Activated CD8-positive, alpha-beta memory T cell treated with anti-CD3 and anti-CD28 coated beads for 24 hours (primary cell): ENCODE results near the gene CLECL1.
A peak's percentile ranks its signal among the peaks of the same experiment; 100 is the strongest.
"Not testable (repeated sequence)": the region's sequence is repeated elsewhere in the genome, so short reads cannot be mapped to it uniquely, and the experiment has no call there.

ENCODE experiments used
- DNase-seq: peaks from one replicate; pipeline ENCODE4 v3.0.0-alpha.2; 2020

Gene CLECL1

GRCh38 chr12:9718968-9719367 is 13.9 kb downstream of the CLECL1 start:
- no peak for DNase-seq

DNA sequence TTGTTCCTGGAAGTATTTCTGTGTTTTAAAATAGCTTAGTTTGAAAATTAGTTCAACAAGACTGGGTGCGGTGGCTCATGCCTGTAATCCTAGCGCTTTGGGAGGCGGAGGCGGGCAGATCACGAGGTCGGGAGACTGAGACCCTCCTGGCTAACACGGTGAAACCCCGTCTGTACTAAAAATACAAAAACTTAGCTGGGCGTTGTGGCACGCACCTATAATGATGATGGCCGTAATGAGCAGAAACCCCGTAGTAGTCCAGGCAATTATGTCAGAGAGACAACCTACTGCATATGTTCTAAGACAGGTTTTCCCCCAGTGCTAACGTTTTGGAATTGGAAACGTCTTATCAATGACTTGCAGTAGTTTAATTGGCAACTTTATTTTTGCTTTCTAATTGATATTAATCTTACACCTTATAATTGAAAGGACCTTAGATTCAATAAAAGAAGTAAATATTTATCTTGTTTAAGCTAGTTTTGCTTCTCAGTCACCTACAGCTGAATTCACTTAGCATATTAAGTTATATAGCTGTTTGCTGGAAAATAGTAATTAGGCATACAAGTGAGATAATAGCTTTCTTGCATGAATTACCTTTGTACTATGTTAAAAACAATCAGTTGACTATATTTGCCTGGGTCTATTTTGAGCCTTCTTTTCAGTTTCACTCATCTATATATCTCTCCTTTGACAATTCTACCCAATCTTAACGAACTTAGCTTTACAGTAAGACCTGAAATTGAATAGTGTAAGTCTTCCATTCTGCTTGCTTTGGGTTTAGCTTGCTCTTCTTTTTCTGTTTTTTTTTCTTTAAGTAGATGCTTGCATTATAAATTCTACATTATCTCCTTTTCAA is 15.6 kb downstream of the CLECL1 start:
- no peak for DNase-seq

GRCh38 chr12:9713032-9713558 is 19.8 kb downstream of the CLECL1 start:
- DNase-seq: not testable (repeated sequence)

DNA sequence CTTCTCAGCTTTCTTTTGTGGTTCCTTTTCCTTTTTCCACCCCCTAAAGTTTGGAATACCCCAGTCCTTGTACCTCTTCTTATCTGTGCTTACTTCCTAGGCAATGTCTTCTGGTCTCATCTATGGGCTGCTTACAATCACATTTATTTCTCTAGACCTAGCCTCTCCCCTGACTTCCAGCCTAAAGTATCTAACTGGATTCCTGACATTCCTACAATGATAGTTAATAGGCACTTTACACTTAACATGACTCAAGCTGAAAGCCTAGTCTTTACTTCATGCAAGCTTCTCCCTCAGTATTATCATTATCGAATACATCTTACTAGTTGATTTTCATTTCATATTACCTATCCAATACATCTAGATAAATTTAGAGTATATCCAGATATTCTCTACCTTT is 21.2 kb downstream of the CLECL1 start:
- DNase-seq: no peak

GRCh38 chr12:9710584-9711375 is 22.1 kb downstream of the CLECL1 start:
- DNase-seq: no peak

DNA sequence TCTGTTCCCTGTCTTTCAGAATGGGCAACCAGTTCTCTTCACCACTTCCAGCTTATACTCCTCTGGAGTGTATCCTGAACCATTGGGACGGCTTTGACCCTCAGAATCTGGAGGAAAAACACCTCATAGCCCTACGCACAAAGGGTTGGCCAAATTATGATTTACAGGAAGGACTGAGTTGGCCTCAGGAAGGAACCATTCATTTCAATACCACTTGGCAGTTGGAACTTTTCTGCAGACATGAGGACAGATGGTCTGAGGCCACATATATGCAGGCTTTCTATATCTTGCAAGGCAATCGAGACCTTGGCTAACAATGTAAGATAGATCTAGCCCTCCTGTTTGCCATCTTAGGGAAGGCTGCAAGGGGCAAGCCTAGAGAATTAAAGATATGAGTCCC is 24.0 kb downstream of the CLECL1 start:
- no peak for DNase-seq

- peak; percentile 79 for DNase-seq
Measured at GRCh38 chr12:9707864-9708808, 24.8 kb downstream of the CLECL1 start.

DNA sequence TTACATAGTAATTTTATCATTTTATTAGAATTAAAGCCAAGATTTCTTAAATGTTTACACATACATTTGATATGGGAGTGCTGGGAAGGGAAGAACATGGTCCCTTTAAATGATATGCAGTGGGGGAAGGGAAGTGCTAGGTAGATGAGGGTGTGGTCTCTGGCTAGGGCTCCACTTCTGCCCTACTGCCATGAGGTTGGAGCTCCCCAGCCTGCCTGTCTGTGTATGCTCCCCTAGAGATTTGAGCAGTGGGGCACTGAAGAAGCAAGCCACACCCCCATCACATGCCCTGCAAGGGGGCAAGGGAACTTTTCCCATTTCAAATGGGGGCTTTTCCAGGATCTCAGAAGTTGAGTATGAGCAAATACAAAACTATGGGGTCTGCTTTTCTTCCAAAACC is 25.5 kb downstream of the CLECL1 start:
- no peak for DNase-seq

- no peak for DNase-seq
Measured at GRCh38 chr12:9706086-9706685, 26.7 kb downstream of the CLECL1 start.

DNA sequence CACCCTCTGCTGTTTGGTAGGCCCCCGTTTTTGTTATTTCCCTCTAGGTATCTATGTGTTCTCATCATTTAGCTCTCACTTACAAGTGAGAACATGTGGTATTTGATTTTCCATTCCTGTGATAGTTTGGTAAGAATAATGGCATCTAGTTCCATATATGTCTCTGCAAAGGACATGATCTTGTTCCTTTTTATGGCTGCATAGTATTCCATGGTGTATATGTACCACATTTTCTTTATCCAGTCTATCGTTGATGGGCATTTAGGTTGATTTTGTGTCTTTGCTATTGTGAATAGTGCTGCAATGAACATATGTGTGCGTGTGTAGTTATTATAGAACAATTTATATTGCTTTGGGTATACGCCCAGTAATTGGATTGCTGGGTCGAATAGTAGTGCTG is 28.3 kb downstream of the CLECL1 start:
- not testable (repeated sequence) for DNase-seq

- no peak for DNase-seq
Measured at GRCh38 chr12:9702255-9702654, 30.6 kb downstream of the CLECL1 start.

DNA sequence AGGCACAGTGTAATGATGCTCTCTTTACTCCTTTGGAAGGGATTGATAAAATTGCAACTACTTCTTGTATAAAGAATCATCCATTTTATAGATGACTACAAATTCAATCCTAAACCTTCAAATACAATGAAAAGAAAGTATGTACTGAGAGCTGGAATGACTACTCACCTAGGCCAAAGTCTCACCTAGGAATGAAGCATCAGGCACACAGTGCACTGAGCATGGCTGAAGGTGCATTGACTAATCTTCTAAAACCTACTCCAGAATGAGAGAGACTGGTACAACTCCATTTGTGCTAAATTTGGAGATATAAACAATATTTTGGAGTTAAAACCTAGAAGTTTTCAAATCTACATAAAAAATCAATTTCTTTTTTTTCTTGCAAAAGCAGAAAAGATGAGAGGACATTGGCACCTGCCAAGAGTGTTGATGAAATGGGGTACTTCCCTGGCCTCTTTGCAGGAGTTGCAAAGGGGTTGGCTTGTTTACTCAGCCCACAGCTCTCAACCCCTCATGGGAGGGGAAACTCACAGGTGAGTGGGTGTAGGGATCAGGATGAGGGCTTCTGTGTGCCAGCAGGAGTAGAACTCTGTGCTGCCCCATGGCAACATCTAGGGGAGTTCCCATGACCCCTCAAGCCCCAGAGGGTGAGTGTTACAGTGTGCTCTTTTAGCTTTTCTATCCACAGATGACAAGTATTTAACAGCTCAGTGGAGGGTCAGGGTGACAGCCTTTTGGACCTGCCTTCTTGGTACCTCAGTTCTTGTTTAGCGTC is 31.3 kb downstream of the CLECL1 start:
- peak; percentile 75 for DNase-seq

GRCh38 chr12:9700606-9700956 is 32.3 kb downstream of the CLECL1 start:
- no peak for DNase-seq

DNA sequence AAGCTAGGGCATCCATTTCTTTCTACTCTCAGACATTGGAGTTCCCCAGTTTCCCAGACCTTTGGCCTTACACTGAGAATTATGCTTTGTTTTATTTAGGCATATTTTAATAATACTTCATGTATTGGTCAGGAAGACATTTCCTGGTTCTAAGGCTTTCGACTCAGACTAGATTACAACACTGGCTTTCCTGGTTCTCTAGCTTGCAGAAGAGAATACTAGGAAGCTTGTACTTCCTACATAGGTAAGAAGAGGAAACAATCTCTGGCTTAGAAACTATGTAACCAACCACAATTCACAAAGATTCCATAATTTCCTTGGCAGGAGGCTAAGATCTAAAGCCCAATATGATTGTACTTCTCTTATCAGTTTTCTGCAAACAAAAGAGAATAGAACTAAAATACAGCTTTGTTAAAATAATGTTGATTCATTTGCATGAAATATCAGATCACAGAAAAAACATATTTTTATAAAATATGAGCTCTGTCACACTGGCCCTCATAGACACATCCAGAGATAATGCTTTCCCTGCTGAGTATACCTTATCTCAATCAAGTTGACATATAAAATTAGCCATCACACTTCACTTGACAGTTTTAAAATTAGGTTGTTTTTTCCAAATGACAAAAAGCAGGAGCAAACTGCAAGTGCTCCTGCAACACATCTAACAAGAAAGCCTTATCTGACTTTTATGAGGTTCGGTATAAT is 32.8 kb downstream of the CLECL1 start:
- no peak for DNase-seq

DNA sequence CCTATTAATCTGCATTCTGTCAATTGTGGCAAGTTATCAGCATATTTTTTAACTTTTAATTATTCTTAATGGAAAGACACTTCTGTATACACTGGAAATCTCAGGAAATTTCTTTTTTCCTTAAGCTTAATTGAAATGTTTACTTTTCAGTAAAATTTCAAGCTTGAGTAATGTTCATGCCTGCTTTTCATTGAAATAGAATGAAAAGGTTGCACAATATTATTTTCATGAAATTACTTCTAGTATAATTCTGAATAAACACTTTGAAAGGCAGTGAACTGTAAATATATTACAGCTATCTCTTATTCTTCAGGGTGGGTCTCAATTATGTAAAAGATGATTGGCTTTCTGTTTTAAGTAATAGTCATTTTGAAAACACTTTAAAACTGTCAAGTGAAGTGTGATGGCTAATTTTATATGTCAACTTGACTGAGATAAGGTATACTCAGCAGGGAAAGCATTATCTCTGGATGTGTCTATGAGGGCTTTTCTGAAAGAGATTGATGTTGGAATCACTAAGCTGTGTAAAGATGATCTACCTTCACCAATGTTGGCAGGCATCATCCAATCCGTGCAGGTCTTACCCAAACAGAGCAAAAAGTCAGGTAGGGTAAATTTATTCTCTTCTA is 33.5 kb downstream of the CLECL1 start:
- no peak for DNase-seq

DNA sequence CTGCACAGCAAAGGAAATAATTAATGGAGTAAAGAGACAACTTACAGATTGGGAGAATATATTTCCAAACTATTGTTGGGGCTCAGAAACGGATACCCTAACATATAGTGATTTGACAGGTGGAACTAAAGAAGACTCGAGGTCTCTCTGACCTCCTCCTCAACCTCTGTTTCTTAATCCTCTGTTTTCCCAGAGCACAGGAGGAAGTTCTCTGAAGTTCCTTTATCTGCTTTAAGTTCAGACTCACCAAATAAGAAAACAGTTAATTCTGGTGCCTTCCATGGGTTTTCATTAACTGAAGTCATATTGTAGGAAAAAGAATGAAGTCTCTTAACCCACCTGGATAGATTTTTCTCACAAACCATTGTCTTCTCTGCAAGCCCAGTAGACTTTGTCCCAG is 34.2 kb downstream of the CLECL1 start:
- no peak for DNase-seq

- DNase-seq: no peak
Measured at GRCh38 chr12:9697619-9698018, 35.3 kb downstream of the CLECL1 start.

DNA sequence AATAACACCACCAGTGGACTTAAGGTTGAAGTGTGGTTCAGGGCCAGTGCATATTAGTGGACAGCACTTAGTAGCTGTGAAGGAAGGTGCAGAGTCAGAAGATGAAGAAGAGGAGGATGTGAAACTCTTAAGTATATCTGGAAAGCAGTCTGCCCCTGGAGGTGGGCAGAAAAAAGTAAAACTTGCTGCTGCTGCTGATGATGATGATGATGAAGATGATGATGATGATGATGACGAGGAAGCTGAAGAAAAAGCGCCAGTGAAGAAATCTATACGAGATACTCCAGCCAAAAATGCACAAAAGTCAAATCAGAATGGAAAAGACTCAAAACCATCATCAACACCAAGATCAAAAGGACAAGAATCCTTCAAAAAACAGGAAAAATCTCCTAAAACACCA is 37.2 kb downstream of the CLECL1 start:
- DNase-seq: not testable (repeated sequence)

DNA sequence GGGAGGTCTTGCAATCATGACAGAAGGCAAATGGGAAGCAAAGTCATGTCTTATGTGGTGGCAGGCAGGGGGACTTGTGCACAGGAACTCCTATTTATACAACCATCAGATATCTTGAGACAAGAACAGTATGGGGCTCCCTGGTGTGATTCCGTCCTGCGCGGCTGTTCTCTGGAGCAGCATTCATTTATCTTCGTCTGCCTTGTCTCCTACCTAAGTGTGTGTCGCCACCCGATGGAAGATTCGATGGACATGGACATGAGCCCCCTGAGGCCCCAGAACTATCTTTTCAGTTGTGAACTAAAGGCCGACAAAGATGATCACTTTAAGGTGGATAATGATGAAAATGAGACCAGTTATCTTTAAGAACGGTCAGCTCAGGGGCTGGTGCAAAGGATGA is 37.7 kb downstream of the CLECL1 start:
- not testable (repeated sequence) for DNase-seq

GRCh38 chr12:9694241-9694640 is 38.7 kb downstream of the CLECL1 start:
- DNase-seq: no peak
